Measurements from ENCODE around the gene KNDC1.
"Not testable (repeated sequence)": the region's sequence is repeated elsewhere in the genome, so short reads cannot be mapped to it uniquely, and the experiment has no call there.

Gene KNDC1

DNA sequence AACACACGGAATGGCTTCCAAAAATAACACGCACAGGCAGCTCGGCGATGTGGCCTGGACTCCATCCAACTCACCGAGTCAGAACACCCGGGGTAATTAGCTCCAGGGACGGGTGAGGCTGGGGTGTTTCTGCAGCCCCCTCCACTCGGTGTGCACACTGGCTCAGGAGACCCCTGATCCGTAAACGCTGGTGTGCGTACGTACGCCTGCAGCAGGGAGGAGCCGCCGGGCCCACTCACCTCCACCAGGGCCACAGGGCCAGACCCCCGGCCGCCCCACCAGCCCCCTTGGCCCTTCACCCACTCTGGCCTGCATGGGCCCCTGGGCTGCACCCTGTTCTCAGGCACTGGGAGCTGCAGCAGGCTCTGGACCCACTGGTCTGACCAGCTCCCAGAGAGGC is 47.6 kb downstream of the KNDC1 start:
- DNase-seq, result no peak

DNA sequence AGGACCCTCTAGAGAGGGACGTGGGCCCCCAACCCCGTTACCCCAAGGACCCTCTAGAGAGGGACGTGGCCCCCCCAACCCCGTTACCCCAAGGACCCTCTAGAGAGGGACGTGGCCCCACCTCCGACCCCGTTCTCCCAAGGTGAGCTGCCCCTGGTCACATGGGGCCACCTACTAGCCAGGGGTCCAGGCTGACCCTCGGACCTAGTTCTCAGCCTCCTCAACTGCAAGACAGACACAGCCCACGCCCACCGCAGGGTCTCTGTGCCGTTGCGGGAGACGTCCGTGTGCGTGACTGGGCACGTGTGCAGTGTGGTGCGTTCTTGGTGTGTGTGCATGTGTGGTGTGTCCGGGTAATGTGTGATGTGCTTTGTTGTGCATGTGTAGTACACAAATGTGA is 48.4 kb downstream of the KNDC1 start:
- DNase-seq, result no peak

DNA sequence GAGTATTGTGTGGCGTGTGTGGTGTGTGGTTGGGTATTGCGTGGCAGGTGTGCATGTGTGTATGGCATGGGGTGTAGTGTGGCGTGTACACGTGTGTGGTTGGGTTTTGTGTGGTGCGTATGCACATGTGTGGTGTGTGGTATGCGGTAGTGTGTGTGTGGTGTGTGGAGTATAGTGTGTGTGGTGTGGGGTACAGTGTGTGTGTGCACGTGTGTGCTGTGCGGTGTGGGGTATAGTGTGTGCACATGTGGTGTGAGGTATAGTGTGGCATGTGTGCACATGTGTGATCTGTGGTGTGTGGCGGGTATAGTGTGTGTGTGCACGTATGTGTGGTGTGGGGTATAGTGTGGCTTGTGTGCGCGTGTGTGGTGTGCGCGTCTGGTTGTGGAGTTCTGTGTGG is 49.1 kb downstream of the KNDC1 start:
- DNase-seq, result no peak

DNA sequence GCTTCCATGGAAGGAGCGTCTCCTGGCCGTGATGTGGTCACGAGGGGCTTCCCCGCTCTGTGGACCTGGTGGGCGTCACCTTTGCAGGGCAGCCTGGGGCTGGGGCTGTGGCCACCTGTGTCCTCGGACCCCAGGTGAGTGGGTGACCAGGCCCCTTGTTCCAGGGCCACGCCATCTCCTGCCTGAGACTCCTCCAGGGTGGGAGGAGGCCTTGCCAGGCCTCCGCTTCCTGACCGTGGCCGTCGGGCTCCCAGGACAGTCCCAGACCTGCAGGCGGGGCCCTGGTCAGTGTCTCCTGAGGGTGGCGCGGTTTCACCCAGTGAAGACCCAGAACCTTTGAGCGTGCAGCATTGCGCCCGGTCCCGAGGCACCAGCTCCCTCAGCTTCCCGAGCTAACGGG is 49.6 kb downstream of the KNDC1 start:
- DNase-seq, result no peak

DNA sequence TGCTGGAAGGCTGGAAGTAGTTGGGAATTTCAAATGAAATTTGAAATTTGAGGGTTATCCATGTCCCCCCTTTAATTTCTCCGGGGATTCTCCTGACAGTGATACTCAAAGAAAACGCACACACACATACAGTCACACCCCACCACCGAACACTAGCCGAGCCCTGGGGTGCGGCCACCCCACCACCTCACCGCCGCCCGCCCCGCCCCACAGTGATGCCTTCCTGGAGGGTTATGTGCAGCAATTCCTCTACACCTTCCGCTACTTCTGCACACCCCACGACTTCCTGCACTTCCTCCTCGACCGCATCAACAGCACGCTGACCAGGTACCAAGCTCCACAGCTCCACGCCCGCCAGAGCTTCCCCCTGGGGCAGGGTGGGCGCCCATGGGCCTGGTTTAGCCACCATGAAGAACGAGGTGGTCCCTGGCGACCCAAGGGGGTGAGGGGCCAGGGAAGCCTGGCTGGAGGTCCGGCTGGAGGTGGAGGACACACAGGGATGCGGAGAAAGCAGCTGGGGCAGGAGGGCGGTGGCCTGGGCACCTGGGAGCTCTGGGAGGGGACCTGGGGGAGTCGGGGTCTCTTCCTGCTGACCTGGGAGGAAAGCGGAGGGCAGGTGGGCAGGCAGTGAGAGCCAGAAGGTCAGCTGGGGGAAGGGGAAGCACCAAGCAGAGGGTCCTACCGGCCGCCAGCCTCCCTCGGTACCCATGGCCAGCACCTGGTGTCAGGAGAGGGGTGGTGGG is 50.5 kb downstream of the KNDC1 start:
- DNase-seq, result no peak

DNA sequence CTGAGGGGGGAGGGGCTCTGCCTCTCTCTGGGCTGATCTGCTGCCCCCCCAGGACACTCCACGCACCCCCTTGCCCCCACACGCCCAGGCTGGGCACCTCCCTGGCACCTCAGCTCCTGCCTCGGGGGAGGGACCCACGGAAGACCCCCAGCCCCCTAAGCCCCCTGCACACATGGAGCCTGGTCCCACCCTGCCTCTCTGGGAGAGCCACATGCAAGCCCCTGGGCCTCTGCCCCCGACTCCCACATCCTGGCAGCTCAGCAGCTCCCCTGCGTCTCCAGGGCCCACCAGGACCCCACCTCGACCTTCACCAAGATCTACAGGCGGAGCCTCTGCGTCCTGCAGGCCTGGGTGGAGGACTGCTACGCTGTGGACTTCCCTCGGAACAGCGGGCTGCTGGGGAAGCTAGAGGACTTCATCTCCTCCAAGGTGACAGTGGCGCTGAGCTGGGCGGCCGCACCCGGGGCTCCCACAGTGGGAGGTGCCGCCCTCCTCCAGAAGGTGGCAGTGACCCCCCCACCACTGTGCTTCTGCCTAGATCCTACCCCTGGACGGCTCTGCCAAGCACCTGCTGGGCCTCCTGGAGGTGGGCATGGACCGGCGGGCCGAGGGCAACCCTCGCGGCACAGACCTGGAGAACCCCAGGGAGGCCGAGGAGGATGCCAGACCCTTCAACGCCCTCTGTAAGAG is 51.3 kb downstream of the KNDC1 start:
- no peak for DNase-seq

DNA sequence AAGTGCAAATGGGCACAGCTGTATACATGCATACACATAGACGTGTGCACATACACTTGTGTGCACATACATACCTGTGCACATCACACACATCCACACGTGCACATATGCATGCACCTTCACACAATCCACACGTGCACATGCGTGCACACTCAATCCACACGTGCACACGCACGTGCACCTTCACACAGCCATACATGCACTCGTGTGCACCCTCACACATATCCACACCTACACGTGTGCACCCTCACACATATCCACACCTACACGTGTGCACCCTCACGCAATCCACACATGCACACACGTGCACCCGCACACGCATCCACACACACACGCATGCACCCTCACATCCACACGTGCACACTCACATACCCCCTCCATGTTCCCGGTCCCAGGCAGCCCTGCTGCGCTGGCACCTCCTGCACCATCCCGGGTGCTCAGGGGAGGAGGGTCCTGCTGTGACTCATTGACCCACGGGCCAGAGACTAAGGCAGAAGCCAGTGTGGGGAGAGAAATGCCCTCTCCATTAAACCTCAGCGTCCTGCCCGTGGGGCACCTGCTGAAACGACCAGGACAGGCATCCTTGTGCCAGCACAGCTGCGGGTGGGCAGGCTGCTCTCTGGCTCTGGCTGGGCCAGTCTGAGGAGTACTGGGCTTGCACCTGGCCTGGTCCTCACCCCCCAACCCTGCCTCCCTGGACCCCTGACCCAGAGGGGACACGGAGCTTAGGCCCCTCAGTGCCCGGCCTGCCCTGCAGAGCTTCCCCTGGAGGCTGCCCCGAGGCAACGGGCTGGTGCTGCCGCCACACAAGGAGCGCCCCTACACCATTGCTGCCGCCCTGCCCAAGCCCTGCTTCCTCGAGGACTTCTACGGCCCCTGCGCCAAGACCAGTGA is 52.2 kb downstream of the KNDC1 start:
- no peak for DNase-seq

DNA sequence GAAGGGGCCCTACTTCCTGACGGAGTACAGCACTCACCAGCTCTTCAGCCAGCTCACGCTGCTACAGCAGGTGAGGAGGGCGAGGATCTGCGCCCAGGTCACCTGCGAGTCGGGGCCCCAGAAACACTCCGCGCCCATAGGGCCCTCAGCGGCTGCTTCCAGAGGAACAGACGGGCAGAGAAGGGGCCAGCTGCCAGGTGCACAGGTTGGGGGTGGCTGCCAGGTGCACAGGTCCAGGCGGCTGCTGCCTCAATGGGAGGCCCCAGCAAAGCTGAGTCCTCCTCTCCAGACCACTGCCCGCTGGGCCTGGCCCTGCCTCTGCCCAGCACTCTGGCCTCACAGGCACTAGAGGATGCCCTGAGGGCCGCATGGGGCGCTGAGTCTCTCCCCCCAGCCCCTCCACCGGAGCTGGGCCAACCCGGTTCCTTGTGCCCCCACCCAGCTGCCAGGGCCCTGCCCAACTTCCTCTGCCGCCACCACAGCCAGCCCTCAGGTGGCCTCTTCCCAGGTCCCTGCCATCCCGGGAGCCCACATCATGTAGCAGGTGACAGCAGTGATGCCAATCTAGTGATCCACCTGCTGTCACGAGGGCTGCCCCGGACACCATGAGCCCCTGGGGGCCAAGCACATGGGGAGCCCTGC is 53.0 kb downstream of the KNDC1 start:
- DNase-seq, result no peak

DNA sequence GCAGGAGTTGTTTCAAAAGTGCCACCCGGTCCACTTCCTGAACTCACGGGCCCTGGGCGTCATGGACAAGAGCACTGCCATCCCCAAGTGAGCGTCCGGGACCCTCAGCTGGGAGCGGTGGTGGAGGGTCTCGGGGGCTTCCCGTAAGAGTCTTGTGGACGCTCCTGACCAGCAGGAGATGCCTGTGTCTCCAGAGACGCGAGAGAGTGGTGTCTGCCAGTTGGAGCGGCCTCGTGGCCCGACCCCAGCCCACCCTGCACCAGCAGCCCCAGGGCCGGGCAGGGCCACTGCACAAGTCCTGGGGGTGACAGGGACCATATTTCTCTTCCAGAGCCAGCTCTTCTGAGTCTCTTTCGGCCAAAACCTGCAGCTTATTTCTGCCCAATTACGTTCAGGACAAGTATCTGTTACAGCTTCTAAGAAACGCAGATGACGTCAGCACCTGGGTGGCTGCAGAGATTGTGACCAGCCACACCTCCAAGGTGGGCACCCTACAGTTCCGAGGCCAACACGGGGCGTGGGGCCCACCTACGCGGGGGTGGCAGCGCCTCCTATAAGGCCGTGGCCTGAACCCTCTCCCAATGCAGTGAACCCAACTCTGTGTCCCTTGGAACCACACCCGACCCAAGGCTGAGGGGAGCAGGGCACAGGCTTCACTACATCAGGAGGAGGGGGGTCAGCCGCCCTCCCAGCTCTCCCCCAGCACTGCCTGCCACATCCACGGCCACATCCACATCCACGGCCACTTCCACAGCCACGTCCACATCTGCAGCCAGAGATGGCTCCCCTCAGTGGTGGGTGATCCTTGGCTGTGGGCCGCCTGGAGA is 53.8 kb downstream of the KNDC1 start:
- DNase-seq, result no peak

DNA sequence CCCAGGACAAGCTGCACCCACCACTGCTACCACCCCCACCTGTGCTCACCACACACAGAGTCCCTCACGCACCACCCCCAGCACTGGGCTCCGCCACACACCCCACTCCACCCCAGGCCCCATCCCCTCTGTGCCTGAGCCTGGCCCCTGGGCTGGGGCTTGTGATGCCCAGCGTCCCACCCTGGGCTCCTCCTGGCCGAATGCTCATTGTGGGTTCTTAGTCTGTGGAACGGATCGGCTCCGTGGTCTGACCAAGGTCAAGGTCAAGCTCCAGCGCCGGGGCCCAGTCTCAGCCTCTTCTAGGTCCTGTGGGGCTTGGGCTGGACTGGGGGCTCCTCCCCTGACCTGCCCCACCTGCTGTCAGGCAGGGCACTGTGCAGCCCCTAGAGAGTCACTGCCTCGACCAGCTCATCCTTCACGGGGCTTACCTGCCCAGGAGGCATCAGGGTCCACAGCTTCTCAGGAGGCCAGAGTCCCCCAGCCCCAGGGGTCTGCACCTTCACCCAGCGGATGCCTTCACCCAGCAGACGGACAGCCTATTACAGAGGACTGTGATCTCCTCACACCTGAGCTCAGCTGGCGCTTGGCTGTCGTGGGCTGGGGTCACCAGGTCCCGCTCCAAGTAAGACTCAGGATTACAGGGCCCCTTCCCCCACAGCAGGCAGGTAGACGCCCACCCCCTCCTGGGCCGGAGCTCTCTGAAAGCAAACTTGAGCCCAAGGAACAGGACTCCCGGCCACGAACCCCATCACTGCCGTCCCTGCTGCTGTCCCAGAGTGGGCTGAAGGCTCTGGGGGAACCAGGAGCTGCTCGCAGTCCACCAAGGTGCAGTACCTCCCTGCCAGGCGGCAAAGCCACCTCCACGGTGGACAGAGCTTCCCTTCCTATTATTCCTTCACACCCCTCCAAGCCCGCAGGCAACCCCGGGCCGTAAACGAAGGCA is 54.7 kb downstream of the KNDC1 start:
- no peak for DNase-seq

DNA sequence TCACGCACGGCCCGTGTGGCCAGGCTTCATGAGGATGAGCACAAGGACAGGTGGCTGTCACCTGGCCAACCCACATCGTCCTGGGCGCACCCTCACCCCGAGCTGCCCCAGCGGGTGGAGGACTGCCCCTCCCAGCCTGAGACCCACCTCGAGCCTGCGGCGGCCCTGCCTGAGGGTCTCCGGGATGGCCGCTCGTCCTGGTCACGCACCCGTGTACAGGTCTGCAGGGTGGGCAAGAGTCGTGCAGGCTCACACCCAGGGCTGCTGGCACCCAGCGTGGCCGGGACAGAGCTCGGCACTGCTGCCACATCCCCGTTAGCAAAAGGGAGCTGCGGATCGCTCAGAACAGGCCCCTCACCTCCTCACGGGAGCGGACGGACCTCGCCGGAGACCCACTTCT is 55.6 kb downstream of the KNDC1 start:
- no peak for DNase-seq

DNA sequence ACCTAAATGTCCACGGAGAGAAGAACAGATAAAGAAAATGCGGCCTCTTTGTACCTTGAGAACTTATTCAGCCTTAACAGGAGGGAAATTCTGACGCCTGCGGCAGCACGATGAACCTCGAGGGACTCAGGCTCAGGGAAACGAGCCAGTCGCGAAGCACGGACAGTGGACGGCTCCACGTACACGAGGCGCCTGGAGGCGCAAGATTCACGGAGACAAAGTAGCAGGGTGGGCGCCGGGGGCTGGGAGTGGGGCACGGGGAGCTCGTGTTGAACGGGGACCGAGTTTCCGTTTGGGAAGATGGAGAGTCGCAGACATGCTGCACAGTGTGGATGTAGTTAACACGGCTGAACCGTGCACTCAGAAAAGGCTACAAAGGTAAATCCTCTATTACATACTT is 56.8 kb downstream of the KNDC1 start:
- DNase-seq, result no peak

DNA sequence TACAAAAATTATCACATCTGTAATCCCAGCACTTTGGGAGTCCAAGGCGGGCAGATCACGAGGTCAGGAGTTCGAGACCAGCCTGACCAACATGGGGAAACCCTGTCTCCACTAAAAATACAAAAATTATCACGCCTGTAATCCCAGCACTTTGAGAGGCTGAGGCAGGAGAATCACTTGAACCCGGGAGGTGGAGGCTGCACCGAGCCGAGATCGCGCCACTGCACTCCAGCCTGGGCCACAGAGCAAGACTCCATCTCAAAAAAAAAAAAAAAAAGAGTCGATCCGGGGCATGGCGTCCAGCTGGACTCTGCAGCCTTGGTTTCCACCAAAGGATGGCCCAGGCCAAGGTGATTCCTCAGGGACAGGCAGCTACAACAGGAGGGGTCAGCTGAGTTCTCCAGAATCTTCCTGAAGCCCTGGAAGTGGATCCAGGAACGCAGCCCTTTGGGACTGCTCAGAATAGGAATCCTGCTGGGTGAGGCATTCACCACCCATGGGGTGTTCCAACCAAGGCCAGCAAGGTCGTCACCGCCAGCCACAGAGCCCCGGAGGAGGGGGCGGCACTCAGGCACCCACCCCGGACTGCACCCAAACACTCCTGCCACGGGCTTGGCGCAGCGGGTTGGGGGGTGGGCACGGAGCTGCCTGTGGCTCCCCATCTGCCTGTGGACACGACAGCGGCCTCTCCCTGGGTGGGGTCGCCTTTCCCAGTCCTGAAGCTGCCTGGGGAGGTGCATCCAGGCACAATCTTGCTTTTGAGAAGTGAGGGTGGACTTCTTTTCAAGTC is 58.0 kb downstream of the KNDC1 start:
- no peak for DNase-seq

DNA sequence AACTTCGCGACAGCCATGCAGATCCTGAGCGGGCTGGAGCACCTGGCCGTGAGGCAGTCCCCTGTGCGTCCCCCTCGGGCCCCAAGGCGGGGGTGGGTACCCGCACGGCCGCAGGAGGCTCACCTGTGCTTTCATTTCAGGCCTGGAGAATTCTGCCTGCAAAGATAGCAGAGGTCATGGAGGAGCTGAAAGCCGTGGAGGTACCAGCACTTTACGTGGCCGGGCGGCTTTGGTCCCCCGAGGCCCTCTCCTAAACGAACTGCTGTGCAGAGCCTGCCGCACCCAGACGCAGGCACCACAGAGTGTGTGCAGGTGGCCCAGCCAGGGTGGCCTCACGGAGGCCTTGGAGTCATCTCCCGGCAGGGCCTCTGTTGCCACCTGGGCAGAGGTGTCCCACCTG is 58.9 kb downstream of the KNDC1 start:
- no peak for DNase-seq

DNA sequence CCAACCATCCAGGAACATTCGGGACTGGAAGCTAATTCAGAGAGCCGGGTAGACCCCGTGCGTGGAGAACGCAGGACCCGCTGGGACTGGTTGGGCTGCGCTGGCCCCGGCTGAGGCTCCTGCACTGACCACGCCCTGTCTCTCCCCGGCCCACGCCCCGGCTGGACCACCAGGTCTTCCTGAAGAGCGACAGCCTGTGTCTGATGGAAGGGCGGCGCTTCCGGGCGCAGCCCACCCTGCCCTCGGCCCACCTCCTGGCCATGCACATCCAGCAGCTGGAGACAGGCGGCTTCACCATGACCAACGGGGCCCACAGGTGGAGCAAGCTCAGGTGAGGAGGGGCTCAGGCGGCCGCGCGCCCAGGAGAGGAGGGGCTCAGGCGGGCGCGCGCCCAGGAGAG is 59.8 kb downstream of the KNDC1 start:
- DNase-seq, result no peak

DNA sequence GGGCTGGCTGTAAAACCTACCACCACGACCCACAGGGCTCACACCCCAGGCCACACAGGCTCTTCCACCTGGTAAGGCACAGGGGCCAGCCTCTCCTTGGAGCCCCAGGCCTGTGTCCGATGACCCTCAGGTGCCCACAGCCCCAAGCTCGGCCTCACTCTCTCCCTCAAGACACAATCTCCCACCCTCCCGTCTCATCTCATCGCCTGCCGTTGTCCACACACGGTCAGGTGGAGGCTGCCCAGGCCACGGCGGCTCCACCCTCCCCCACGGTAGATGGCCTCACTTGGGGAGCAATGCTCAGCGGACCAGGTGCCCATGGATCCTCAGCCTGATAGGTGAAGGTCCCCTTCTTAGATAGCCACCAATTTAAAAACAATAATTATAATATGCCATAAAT is 61.3 kb downstream of the KNDC1 start:
- no peak for DNase-seq

DNA sequence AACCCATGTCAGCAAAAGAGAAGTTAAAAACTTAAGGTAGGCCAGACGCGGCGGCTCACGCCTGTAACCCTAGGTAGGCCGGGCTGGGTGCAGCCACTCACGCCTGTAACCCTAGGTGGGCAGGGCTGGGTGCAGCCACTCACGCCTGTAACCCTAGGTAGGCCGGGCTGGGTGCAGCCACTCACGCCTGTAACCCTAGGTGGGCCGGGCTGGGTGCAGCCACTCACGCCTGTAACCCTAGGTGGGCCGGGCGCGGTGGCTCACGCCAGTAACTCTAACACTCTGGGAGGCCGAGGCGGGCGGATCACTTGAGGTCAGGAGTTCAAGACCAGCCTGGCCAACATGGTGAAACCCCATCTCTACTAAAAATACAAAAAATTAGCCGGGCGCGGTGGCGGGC is 61.7 kb downstream of the KNDC1 start:
- DNase-seq, result not testable (repeated sequence)

DNA sequence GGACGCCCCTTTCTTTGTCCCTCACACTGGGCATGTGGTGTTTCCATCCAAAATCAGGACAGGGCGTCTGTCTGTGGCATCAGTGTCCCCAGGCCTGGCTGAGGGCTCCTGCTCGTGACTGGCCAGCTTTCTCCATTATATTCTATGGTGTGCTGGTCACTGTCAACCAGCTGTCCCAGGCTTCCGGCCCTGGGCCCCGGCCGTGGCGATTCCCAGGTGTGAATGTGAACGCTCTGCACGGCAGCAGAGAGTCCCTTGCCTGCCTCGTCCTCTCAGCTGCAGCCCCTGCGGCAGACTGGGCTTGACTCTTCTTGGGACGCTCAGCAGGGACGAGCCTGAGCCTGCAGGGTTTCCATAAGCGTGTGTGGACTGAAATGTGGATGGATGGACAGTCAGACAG is 64.1 kb downstream of the KNDC1 start:
- DNase-seq, result no peak

DNA sequence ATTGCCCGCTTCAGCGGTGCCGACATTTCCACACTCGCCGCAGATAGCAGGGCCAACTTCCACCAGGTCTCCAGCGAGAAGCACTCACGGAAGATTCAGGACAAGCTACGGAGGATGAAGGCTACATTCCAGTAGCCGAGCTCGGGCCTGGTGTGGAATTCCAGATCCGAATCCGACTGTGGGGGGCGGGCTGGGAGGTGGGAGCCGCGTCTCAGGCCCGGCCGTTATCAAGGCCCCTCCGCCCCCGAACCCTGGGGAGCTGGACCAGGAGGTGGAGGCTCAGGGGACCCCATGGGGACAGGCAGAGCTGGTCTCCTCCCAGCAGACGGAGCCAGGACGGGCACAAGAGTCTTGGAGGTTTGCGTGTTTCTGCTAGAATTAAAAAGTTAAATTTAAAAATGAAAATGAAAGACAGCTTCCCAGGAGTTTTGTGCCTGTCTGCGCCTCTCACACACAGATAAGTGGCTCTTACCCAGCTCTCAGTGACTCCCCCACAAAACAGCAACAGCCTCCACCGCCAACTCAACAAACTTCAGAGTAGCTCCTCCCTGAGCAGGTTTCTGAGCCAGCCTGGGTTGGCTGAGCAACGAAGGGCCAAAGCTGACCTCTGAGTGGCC is 64.8 kb downstream of the KNDC1 start:
- DNase-seq, result no peak

DNA sequence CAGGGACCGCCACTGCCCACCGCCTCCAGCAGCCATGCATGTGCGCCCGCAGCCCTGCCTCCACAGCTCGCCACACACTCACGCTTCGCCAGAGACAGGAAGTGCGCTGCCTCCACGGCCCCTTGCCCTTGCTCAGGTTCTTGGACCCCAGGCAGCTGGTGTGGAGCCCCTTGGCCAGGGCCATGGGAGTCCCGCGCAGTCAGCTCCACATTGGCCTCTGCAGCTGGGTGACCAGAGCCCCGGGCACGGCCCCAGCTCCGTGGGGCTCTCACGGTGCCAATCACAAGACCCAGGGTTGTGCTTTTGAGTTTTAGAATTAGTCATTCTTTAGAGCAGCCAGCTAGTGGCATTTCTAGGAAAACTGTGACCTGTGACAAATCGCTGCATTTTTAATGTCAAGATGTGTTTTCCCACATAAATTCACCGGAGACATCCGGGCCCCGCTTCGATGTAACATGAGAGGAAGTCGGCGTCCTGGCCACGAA is 65.7 kb downstream of the KNDC1 start:
- DNase-seq, result no peak
